NB4 (cell line): Measurements from ENCODE around the gene MIDN.

Source experiments
- POLR2A ChIP-seq: IDR thresholded peaks from 2 replicates; pipeline ENCODE4 v1.6.1; 2011; ENCODE audit warnings: mild to moderate bottlenecking; ENCODE audit not compliant: insufficient read length; ENCODE audit errors: extremely low read depth
- TF ChIP-seq, protein P1 (sequence below): IDR thresholded peaks from one replicate; pipeline ENCODE4 v1.5.1; 2012; ENCODE audit warnings: low read depth, low read length
- TF ChIP-seq, protein P2 (sequence below): IDR thresholded peaks from 2 replicates; pipeline ENCODE4 v1.6.1; 2011; ENCODE audit warnings: low read depth, low read length

DNA sequence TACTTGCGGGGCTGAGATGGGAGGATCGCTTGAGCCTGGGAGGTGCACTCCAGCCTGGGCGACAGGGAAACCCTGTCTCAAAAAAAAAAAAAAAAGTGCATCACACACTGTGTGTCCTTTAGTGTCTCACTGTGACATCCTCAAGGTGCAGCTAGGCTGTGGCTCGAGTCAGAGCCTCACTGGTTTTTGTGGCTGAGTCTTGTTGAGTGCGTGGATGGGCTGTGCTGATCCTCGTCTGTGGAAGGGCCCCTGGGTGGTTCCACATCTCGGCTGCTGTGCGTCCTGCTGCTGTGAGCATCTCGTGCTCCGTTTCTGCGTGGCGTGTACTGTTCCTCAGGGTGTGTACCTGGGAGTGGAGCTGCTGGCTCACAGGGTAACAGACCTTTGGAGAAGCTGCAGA is 31.6 kb upstream of the MIDN start:
- TF ChIP-seq POLR2A = no peak
- TF ChIP-seq, protein P1, sequence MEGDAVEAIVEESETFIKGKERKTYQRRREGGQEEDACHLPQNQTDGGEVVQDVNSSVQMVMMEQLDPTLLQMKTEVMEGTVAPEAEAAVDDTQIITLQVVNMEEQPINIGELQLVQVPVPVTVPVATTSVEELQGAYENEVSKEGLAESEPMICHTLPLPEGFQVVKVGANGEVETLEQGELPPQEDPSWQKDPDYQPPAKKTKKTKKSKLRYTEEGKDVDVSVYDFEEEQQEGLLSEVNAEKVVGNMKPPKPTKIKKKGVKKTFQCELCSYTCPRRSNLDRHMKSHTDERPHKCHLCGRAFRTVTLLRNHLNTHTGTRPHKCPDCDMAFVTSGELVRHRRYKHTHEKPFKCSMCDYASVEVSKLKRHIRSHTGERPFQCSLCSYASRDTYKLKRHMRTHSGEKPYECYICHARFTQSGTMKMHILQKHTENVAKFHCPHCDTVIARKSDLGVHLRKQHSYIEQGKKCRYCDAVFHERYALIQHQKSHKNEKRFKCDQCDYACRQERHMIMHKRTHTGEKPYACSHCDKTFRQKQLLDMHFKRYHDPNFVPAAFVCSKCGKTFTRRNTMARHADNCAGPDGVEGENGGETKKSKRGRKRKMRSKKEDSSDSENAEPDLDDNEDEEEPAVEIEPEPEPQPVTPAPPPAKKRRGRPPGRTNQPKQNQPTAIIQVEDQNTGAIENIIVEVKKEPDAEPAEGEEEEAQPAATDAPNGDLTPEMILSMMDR = no peak
- TF ChIP-seq, protein P2, sequence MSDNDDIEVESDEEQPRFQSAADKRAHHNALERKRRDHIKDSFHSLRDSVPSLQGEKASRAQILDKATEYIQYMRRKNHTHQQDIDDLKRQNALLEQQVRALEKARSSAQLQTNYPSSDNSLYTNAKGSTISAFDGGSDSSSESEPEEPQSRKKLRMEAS = no peak
